Right lobe of liver (tissue), 6 donors: Measurements from ENCODE around the gene ADGRA1. TPM values are rescaled to one million over a fixed set of nuclear protein-coding genes. Genes with fewer than 3 reads are reported as not detected.
"Not testable (repeated sequence)": the region's sequence is repeated elsewhere in the genome, so short reads cannot be mapped to it uniquely, and the experiment has no call there.

Experiments
- ATAC-seq, 4 donors: fragments of 200-7000 bp; cut with Tn5 transposase; one replicate each; pipeline ENCODE4 v1.9.1; 2020; ENCODE audit warnings: mild to moderate bottlenecking in 4 of 4, moderate library complexity in 4 of 4
- DNase-seq, 3 donors: peaks; one replicate each; pipeline ENCODE4 v3.0.0-alpha.2; 2020
- H3K27ac ChIP-seq, 3 donors: fragments of 200-600 bp; one replicate each; pipeline ENCODE4 v1.8.0; 2022
- H3K27me3 ChIP-seq, 2 donors: fragments of 200-600 bp; one replicate each; pipeline ENCODE4 v1.8.0; 2022
- H3K36me3 ChIP-seq, 4 donors: fragments of 200-600 bp; sonication (generic) in 1 of 4; one replicate each; pipeline versions ENCODE4 v1.5.1 to v1.8.0; 2017 to 2022; ENCODE audit warnings: control low read depth in 1 of 4
- H3K4me1 ChIP-seq, 4 donors: fragments of 200-600 bp; sonication (generic) in 1 of 4; one replicate each; pipeline versions ENCODE4 v1.5.1 to v1.8.0; 2017 to 2022; ENCODE audit warnings: control low read depth in 1 of 4
- H3K4me3 ChIP-seq, 3 donors: fragments of 200-600 bp; one replicate each; pipeline ENCODE4 v1.8.0; 2022
- H3K9me3 ChIP-seq, 4 donors: fragments of 200-600 bp; sonication (generic) in 1 of 4; one replicate each; pipeline versions ENCODE4 v1.5.1 to v1.8.0; 2017 to 2022; ENCODE audit warnings: control low read depth in 1 of 4
- POLR2A ChIP-seq: fragments of 450-650 bp; IDR thresholded peaks from one replicate; pipeline ENCODE4 v1.6.1; 2017; ENCODE audit warnings: antibody characterized with exemption, mild to moderate bottlenecking
- WGBS: methylation state at CpG from one replicate; pipeline ENCODE4 v1.1.6; 2018; ENCODE audit warnings: low coverage, low lambda C conversion rate; ENCODE audit not compliant: insufficient coverage; ENCODE audit errors: missing lambda C conversion rate; 5-methylcytosine and 5-hydroxymethylcytosine counted together
- intact Hi-C, 2 donors: fragments of 100-400 bp; cut with DNase I; formaldehyde crosslinking; loops; one replicate each; pipeline versions ENCODE4 v1.11.2 to v1.14.1; 2022
- total RNA-seq, 6 experiments: library from RNA; depleted of rRNA in 2 of 6; stranded (reverse); fragments of >200 nt in 2 of 6; fragmentation: NEBNext Ultra II Directional in 3 of 6; extraction: Animal tissue kit (Norgen Biotek cat#: 25700) in 3 of 6; gene quantifications; one replicate each; pipeline versions ENCODE4 v1.1.0 to v1.2.4, GENCODE V29; 2016 to 2023
- TF ChIP-seq, protein P1 (sequence below), 4 donors: fragments of 200-600 bp in 3 of 4; fragments of 450-650 bp in 1 of 4; IDR thresholded peaks; one replicate each; pipeline versions ENCODE4 v1.5.1 to v1.8.0; 2016 to 2022; ENCODE audit warnings: antibody characterized with exemption in 4 of 4, mild to moderate bottlenecking in 2 of 4
- donor health status: DM: no; HTN: yes; CAD: no.
- donor health status: DM: no; HTN: no; CAD: no.
- donor health status: DM: no; HTN: no; CAD: no.
- donor health status: DM: no; HTN: yes; CAD: no.
- donor health status: DM: no; HTN: yes; CAD: no.

ADGRA1 gene
- total RNA-seq, 6 experiments from 2014 or later: 0.10 to 0.46 (median 0.16) TPM; not detected in 1

- intact Hi-C loops: no loop called here
- no peak for TF ChIP-seq POLR2A
- TF ChIP-seq, protein P1, sequence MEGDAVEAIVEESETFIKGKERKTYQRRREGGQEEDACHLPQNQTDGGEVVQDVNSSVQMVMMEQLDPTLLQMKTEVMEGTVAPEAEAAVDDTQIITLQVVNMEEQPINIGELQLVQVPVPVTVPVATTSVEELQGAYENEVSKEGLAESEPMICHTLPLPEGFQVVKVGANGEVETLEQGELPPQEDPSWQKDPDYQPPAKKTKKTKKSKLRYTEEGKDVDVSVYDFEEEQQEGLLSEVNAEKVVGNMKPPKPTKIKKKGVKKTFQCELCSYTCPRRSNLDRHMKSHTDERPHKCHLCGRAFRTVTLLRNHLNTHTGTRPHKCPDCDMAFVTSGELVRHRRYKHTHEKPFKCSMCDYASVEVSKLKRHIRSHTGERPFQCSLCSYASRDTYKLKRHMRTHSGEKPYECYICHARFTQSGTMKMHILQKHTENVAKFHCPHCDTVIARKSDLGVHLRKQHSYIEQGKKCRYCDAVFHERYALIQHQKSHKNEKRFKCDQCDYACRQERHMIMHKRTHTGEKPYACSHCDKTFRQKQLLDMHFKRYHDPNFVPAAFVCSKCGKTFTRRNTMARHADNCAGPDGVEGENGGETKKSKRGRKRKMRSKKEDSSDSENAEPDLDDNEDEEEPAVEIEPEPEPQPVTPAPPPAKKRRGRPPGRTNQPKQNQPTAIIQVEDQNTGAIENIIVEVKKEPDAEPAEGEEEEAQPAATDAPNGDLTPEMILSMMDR (IDR thresholded peaks at IDR 0.05): no peak
- H3K36me3 ChIP-seq: no peaks in the 10 kb centered on the region
- H3K4me3 ChIP-seq: no peak overlapping the region
- no peak for DNase-seq
- ATAC-seq: peak in 1 of 4 donors; percentile 14
- WGBS: 36% methylated on average over 3 of the region's 11 CpGs
- H3K4me1 ChIP-seq: no peaks in the 10 kb centered on the region
- H3K27me3 ChIP-seq: no peaks in the 10 kb centered on the region
- peaks cover 0 to 8% (median 0%) of the 10 kb centered on the region in 4 donors for H3K9me3 ChIP-seq
- H3K27ac ChIP-seq: no peak overlapping the region
Measured at GRCh38 chr10:133109711-133110110, 22.0 kb downstream of the ADGRA1 start.

DNA sequence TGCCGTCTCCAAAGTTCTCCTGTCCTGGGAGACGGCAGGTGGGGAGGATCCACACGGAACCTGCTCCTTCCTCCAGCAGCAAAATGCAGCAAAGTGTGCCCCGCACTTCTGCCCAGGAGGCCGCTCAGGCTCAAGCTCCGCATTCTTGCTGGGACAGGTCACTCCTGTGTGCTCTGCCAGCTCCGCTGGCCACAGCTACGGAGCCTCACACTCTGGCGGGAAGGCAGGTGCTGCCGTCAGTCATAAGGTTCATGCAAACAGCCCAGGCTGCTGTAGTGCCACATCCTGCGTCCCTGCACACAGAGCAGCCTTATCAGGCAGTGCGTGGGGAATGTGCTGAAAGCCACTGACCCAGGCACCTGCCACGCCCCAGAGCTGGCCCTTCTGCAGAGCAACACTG, 22.4 kb downstream of the ADGRA1 start:
- WGBS: 12% methylated on average over 3 of the region's 13 CpGs
- Histone ChIP-seq H3K27me3 (no peaks in the 10 kb centered on the region), H3K4me1 (no peaks in the 10 kb centered on the region), H3K4me3 (no peak overlapping the region), H3K36me3 (no peaks in the 10 kb centered on the region), H3K9me3 (peaks cover 0 to 8% (median 0%) of the 10 kb centered on the region in 4 donors), H3K27ac (no peak overlapping the region)
- intact Hi-C loops: no loop called here
- no peak for TF ChIP-seq POLR2A
- TF ChIP-seq, protein P1 (IDR thresholded peaks at IDR 0.05): no peak
- ATAC-seq (peak; percentile 48 to 67 (median 58)), DNase-seq (no peak)

GRCh38 chr10:133110609-133111275, 23.0 kb downstream of the ADGRA1 start:
- no peak overlapping the region for H3K4me3 ChIP-seq
- intact Hi-C loops: no loop called here
- no peak for TF ChIP-seq POLR2A
- H3K27ac ChIP-seq: no peak overlapping the region
- DNase-seq: no peak
- peak; percentile 30 to 48 (median 38) for ATAC-seq
- H3K27me3 ChIP-seq: no peaks in the 10 kb centered on the region
- WGBS: 45% methylated on average over 3 of the region's 6 CpGs
- H3K9me3 ChIP-seq: peaks cover 0 to 8% (median 0%) of the 10 kb centered on the region in 4 donors
- no peaks in the 10 kb centered on the region for H3K4me1 ChIP-seq
- H3K36me3 ChIP-seq: no peaks in the 10 kb centered on the region

GRCh38 chr10:133111640-133112039, 23.9 kb downstream of the ADGRA1 start:
- 4% methylated on average over 6 of the region's 7 CpGs for WGBS
- H3K36me3 ChIP-seq, H3K27me3 ChIP-seq, H3K9me3 ChIP-seq, H3K4me1 ChIP-seq, ATAC-seq, intact Hi-C loops, H3K27ac ChIP-seq, H3K4me3 ChIP-seq, DNase-seq: not testable (repeated sequence)

DNA sequence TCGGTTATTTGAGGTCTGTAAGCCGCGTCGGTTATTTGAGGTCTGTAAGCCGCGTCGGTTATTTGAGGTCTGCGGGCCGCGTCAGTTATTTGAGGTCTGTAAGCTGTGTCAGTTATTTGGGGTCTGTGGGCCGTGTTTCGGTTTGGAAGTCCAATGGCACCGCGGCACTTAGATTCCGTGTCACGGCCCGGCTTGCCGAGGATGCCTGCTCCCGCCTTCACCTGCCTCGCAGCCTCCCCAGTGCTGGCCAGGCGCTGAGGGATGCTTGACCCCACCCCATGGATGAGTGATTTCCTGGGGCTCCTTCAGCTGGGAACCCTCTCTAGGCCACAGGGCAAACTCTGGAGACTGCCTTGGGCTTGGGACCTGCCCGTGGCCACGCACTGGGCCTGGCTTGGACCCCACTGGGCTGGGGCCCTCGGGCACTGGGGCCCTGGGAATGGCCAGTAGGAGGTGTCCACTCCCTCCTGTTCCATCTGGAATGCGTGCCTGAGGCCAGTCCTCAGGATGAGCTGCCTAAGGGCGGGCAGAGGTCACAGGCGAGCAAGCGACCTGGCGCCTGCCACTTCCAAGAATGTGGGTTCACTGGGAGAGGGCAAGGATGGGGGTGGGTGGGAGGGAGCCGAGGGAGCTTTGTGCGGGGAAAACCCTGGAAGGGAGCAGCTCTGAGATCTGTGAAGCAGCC, 25.6 kb downstream of the ADGRA1 start:
- 76% methylated on average over 9 of the region's 31 CpGs for WGBS
- Histone ChIP-seq H3K9me3 (no peaks in the 10 kb centered on the region), H3K27me3 (no peaks in the 10 kb centered on the region), H3K4me3 (no peak overlapping the region), H3K27ac (no peak overlapping the region), H3K4me1 (no peaks in the 10 kb centered on the region), H3K36me3 (no peaks in the 10 kb centered on the region)
- ATAC-seq (no peak), DNase-seq (no peak)
- intact Hi-C loops: no loop called here
- TF ChIP-seq POLR2A: no peak
- TF ChIP-seq, protein P1 (IDR thresholded peaks at IDR 0.05): no peak
